Activated CD4-positive, alpha-beta T cell treated with anti-CD3 and anti-CD28 coated beads, Interleukin-2, amount 50 U/mL, for 16 hours (primary cell): ENCODE data around the gene IGSF21.

Source experiments
- DNase-seq: peaks from one replicate; pipeline ENCODE4 v3.0.0-alpha.2; 2020

The IGSF21 gene

GRCh38 chr1:18107369-18108298 is at the start of gene IGSF21:
TSS of gene IGSF21 (plus strand) at chr1:18107798. CDS start at chr1:18108129, 331 bp downstream.
- DNase-seq, result no peak

GRCh38 chr1:18058206-18058921 is 49.2 kb upstream of the IGSF21 start:
- DNase-seq, result no peak

GRCh38 chr1:18058981-18059605 is 48.5 kb upstream of the IGSF21 start:
- no peak for DNase-seq

- DNase-seq, result no peak
Observed at GRCh38 chr1:18060366-18060765, 47.2 kb upstream of the IGSF21 start.

- DNase-seq, result no peak
Observed at GRCh38 chr1:18062185-18062584, 45.4 kb upstream of the IGSF21 start.

GRCh38 chr1:18064534-18064933 is 43.1 kb upstream of the IGSF21 start:
- no peak for DNase-seq

- DNase-seq, result no peak
Observed at GRCh38 chr1:18066576-18066975, 41.0 kb upstream of the IGSF21 start.

GRCh38 chr1:18069903-18070302 is 37.7 kb upstream of the IGSF21 start:
- DNase-seq, result no peak

- DNase-seq, result no peak
Observed at GRCh38 chr1:18072066-18072465, 35.5 kb upstream of the IGSF21 start.

- DNase-seq, result no peak
Observed at GRCh38 chr1:18073066-18073642, 34.4 kb upstream of the IGSF21 start.

GRCh38 chr1:18077657-18078215 is 29.9 kb upstream of the IGSF21 start:
- DNase-seq, result no peak

GRCh38 chr1:18079941-18080735 is 27.5 kb upstream of the IGSF21 start:
- no peak for DNase-seq

GRCh38 chr1:18085387-18086074 is 22.1 kb upstream of the IGSF21 start:
- no peak for DNase-seq

- no peak for DNase-seq
Observed at GRCh38 chr1:18088077-18088594, 19.5 kb upstream of the IGSF21 start.

GRCh38 chr1:18089488-18089887 is 18.1 kb upstream of the IGSF21 start:
- no peak for DNase-seq

- no peak for DNase-seq
Observed at GRCh38 chr1:18090636-18091035, 17.0 kb upstream of the IGSF21 start.

- no peak for DNase-seq
Observed at GRCh38 chr1:18091660-18092446, 15.7 kb upstream of the IGSF21 start.

- no peak for DNase-seq
Observed at GRCh38 chr1:18093193-18093592, 14.4 kb upstream of the IGSF21 start.

GRCh38 chr1:18093646-18094045 is 14.0 kb upstream of the IGSF21 start:
- no peak for DNase-seq

GRCh38 chr1:18094096-18094495 is 13.5 kb upstream of the IGSF21 start:
- no peak for DNase-seq
